HG03064 (cell line): ENCODE measurements around the gene FGR.

Experiments used
- ATAC-seq: cut with Tn5 transposase; IDR thresholded peaks from one replicate; pipeline ENCODE4 v1.9.1; 2021; ENCODE audit warnings: low read depth; ENCODE audit not compliant: unreplicated experiment

Gene FGR

DNA sequence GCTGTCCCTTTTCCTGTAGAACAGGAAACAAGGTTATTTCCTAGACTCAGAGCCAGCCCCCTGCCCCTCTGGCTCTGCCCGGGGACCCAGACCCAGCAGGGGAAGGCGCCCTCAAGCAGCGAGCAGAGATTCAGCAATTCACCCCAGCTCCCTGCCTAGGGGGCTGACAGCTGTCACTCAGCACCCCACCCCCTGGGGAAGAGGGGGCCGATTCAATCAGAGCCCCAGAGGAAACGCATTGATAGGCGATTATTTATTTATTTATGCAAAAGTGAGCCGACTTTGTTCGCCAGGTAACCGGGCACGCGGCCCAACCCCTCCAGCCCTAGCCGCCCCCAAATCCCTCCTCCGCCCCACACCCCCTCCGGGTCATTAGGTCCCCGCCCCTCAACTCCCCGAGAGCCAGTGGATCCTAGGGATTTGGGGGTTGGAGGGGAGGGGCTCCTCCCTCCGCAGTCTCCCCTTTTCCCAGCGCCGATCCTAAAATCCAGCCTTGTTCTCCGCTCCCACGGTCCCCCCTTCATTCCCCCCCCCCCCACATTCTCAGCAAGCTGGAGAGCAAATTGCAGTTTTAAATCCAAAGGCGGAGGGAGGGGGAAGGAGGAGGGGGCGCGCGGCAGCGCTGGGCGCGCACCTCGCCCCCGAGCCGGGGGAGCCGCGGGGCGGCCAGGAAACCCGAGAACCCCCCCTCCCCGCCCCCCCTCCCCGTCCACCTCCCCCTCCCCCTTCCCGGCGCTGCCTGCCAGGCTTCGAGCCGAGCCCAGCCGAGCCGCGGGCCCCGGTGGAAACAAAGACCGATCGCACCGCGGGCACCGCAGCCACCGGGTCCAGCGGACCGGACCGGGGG is 32.3 kb downstream of the FGR start:
- ATAC-seq, result no peak

DNA sequence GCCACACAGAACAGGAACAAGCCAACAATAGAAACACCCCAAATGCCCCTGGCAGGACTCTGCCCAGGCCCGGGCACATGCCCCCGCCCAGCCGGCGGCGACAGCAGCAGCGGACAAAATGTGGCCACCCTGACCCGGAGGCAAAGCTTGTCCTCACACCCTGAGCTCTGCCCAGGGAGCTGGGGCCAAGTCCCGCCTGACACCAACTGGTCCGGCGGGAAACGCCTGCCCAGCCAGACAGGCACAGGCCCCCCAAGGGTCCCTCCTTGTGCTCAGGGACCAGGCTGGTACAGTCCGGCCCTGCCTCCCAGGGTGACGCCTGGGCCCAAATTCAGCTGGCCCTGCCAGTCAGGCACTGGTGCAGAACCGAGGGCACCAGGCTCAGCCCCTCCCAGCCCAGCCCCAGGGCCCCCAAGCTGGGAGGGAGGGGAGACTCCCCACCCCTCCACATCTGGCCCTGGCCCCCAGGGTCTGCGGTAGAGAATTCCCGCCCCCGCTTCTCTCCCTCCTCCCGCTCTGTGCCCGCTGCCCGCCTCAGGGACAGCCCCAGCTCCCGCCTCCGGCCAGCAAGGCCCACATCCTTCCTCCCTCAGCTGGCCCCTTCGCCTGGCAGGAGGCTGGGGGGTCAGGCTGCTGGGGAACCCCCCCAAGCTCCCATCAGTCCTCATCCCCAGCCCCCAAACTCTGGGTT is 33.1 kb downstream of the FGR start:
- no peak for ATAC-seq

DNA sequence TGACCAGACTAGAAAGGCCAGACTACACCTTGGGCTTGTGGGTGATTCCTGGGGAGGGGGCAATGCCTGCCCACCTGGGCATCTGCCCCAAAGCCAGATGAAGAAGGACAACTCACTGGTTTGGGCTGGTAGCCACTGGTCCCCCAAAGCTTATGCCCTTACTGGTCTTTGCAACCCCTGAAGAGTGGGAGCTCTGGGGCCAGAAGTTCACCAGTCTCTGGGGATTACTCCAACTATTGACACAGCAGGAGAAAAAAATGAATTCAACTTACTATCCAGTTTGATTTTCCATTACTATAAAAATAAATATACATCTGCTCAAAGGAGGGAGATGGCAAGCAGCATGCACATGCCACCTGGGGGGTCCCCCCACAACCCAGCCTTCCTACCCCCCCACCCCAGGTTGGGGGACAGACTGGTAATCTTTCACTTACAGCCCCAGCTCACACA is 33.6 kb downstream of the FGR start:
- ATAC-seq, result no peak

DNA sequence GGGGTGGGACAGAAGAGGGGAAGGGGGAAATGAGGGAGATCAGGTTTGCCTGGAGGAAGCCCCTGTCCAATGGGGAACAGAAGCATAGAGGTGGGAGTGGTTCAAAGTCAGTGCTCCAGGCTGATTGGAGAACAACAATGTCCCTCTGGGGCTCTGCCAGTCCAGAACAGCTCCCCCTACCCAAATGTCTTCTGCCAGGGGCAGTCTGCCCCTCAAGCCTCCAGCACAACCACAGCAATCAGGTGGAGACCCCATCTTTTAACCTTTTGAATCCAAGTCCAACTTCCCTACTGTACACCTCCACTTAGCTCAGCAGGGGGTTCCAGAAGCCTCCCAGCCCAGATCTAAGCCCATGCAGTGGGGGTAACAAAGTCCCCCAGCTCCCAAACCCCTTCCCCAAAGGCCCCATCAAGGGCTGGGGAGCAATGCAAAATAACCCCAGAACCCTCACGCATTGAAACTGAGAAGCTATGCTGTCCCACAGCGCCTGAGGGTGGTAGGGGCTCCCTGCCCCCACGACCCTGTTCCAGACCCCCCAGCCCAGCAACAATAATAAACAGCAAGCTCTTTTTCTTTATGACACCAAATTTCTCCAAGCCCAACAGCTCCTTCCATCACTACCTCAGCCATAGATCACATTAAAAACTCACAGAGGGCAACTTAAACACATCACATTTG is 34.3 kb downstream of the FGR start:
- no peak for ATAC-seq

DNA sequence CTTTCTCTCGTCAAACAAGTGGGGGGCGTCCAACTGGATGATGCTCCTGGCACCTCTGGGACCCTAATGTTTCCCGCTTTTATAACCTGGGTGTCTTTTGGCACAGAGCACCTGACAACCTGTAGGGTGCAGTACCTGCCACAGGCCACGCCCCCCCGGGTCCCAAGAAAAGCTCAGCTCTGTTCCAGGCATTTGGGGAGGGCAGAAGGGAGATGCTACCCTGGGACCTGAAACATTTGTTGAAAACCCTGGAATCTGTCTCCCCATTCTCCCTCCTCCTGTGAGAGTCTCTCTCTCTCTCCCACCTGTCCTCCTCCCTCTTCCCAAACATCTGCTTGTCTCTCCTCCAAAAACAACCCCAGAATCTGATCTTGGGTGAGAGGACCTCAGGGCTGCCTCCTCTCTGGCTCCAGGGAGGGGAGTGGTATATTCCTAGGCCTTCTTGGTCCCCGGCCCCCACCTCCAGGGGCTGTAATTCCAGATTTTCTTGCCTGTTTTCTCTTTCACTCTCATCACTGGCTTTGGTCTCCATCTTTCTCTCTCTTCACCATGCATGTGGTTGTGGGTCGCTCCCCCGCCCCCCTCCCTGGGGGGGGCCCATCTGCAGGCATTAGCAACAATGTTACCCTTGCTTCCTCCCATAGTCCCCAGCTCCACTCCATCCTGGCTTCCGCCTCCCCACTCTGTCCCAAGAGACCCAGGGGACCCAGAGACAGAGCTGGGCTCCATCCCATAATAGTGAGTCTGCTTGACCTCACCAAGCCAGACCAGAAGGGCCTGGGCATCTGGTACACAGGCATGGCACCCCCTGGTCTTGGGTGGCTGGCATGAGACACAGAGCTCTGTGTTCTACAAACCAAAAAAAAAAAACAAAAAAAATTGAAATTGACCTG is 35.1 kb downstream of the FGR start:
- no peak for ATAC-seq

DNA sequence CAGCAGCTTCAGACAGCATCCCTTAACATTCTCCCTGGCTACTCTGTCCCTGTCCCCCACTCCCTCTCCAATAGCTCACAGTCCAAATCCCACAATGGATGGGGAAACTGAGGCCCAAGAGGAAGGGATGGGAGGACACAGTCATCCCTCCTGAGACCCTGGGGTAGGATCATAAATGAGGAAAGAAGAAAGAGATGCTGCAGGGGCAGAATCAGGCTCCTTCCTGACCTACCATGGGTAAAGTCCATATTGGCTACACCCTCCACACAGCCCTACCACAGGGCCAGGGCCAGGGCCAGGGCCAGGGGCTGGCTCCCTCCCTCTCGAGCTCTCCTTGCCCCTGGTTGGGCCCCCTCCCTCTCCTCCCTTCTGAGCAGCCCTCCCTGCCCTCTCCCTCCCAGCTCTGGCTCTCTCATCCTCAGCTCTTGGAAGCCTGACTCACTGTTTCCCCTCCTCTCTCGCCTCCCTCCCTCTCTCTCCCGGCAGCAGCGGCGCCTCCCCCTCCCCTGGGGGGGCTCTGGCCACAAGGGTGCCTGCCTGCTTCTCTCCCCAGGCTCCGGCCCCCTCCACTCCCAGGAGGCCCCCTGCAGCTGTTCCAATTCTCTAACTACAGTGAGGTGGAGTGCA is 36.0 kb downstream of the FGR start:
- ATAC-seq, result no peak

DNA sequence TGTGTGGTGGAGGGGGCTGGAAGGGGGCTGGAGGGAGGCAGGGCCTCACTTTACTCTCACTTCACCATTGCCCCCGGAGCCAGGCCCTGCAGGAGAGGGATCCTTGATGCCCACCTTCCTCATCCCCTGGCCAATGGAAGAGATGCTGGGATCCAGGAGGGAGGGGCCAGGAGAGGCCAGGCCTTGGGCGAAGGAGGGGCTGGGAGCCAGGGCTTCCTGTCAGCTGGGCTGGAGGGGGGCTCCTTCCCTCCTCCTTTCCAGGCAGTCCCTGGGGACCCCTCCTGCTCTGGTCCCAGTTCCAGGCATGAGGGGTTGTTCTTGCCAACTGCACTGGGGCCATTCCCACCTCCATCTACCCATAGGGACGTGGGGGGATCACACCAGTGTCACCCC is 36.7 kb downstream of the FGR start:
- ATAC-seq, result no peak

DNA sequence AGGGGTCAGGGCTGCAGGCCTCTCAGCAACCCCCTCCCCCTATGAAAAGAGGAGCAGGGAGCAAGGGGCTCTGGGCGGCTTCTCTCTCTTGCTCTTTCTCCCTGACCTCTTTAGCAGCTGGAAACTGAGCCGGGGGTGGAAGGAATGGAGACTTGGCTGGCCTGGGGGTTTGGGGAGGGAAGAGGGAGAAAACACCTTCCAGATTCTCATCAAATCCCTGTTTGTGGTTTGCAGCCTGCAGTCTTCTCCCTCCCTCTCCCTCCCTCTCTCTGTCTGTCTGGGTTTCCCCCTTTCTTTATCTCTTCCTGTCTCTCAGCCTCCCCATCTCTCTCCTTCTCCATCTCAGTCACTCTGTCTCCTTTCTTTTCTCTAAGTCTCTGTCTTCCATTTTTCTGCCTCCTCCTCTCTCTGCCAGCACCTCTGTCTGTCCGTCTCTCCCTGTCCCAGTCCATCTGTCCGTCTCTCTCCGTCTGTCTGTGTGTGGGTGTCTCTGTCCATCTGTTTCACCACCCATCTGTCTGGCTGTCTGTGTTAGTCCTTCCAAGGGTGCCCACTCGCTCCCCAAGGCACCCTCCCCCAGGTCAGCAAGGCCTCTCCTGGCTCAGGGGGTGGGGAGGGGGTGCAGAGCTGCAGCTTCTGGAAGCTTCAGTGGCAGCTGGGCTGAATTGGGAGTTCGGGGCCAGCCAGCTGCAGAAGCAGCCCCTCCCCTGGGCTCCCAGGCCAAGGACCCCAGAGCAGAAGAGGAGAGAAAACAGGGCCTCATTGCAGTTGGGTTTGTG is 37.3 kb downstream of the FGR start:
- no peak for ATAC-seq

DNA sequence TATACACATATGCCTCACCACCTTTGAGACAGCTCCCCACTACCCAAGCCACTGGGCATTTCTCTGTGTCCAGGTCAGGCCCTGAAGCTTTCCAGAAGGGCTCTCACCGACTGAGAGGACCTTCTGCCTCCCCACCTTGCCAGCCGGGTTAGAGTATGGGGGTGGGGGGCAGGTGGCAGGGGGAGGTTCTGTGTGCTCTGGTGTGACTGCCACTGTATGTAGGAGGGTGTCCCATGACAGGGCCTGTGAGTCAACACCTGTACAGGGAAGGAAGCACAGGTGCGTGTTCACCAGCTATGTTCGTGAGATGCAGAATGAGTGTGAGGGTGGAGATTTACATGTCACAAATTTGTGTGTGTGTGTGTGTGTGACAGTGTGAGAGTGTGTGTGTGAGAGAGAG is 38.0 kb downstream of the FGR start:
- ATAC-seq, result no peak

DNA sequence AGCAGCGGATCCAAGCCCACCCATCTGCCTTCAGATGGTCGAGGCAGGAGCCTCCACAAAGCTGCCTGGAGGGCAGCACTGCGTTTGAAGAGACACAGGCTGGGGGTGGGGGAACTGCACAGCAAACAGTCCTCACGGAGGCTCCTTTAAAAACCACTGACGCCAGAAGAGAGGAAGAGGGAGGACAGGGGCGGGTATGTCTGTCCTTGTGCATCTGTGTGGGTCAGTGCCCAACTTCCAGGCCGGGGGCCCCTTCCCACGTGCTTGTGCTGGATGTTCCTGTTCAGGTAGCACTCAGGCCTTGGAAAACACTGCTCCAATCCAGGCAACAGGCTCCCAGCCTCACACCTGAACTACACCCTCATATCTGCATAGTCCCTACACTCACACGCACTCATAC is 38.7 kb downstream of the FGR start:
- no peak for ATAC-seq

DNA sequence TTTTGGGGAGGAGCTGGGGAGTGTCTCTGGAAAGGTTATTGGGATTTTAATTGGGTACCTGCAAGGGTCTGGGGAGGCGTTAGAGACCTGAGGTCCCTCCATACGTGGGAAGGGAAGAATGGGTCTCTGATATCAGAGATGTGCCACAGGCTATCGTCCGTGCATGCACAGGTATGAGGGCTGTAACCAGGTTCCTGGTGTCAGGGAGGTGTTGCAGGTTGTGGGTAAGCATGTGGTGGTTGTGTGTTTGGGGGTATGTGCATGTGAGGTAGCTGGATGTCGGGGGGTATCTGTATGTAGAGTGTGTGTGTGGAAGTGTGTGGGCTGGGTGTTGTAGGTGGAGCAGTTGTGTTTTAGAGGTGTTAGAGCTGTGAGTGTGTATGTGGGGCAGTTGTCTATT is 39.4 kb downstream of the FGR start:
- no peak for ATAC-seq

DNA sequence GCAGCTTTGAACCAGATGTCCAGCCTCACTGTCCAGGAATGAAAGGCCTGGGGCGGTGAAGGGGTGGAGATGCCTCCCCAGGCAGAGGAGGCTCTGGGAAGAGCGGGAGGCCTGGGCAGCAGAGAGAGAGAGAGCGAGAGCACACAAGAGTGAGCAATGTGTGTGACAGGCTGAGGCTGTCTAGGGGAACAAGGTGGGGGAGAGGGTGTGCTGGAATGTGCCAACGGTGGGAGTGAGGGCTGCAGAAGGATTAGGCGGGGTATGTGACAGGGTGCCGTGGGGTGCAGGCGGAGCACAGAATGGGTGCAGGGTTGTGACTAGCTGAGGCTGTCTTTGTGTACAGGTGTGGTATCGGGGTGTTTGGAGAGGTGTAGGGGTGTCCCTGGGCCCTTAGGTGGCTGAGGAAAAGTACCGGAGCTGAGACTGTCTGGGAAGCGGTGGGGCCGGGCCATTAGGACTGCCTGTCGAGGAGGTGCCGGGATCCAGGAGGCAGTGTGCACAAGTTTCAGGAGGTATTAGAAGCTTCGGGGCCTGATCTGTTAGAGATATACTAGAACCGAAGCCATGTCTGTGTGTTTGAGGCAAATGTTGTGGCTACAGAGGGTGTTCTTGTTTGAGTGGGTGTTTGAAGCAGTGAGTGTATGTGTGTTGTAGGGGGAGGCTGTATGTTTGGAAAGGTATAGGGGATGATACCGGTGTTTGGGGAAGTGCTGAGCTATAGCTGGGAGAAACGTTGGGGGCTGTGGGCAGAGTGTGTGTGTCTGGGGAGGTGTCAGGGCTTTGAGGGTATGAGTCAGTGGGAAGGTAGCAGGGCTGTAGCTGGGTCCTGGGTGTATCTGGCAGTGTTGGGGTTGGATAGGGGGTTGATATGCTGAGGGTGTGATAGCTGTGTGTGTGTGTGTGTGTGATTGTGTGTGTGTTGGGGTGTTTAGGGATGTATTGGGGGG is 40.1 kb downstream of the FGR start:
- no peak for ATAC-seq

DNA sequence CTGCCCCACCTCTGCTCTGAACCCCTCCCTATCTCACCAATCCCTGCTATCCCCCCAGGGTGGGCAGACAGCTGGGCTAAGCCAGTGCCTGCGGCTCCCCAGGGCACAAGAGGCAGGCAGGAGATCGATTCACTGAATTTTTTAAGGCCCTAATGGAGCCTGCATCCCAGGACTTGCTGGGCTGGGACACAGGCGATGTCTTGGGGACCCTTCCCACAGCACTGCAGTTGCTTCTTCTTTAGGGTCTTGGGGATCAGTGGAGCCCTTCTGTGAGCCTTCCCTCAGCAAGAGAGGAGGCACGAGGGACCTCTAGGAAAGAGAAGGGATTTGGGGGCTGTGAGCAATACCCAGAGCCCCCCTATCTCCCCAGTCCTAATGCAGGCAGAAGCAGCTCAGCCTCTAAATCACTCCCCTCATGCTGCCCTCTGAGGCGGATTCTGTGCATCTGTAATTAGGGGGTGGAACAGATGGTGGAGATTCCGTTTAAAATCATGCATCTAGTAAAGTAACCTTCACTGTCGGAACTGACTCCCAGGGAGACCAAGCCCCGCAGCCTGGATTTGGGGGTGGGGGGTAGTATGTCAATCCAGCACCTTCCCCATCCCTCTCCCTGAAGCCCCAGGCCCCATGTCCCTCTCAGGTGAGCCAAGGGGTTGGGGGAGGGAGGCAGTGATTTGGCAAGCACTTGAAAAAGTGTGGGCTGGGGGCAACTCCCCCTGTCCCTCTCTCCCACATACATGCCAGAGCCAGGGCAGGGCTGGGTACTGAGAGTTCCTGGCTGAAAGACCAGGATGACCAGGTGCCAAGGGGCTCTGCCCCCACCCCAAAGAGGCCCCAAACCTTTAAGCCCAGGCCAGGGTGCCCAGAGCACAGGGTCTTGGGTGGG is 41.1 kb downstream of the FGR start:
- no peak for ATAC-seq

DNA sequence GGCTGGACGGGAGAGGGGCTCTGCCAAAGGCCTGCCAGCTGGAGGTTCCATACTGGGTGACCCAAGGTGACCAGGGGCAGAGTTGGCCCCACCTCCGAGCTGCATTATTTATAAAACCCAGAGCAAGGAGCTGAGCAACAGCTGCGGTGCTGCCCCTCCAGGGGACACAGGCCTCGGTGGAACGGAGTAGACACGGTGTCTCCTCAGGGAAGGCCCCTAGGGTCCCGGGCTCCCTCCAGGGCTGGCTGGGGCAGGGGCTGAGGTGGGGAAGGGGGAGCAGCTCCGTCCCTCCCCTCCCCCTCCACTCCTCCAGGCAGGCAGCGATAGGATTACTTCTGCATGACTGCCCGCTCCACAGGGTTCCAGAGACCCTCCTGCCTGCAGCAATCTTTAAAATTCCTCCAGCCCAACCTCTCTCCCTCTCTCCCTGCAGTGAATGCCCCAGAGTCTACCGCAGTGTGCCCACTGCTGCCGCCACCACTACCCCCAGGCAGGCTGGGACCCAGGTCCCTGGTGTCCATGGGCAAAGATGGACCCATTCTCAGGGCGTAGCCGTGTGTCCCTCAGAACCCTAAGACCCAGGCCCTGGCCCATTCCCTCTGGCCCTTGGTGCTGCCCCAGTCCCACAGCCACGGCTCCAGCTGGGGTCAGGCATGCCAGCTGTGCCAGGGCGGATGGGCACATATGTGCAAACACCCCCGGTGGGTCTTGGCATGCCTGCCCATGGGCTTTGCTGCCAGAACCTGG is 41.9 kb downstream of the FGR start:
- no peak for ATAC-seq

DNA sequence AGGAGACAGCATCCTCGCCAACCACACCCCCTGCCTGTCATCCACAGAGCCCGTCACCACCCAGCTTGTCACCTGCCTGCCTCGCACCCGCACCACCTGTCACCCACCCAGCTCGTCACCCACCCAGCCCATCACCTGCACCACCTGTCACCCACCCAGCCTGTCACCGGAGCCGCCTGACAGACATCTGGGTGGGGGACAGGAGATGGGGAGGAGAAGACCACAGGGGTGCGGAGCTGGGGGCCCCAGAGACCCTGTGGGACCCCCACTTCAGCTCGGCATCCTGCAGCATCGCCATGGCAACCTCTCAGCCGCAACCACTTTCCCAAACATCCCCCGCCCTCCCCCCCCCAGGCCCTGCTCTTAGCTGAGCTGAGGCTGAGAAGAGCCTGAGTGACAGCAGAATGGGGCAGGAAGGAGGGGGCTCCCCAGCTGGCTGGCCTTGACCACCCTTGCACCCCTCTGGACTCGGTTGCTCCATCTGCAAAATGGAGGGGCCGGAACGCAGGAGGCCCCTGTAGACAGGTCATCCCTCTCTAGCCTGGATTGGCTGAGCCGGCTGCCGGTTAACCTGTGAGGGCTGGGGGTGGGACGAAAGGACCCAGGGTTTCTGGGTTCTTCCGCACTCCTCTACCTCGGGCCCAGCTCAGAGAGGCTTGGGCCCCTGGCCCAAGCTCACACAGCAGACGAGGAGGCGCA is 42.6 kb downstream of the FGR start:
- no peak for ATAC-seq

DNA sequence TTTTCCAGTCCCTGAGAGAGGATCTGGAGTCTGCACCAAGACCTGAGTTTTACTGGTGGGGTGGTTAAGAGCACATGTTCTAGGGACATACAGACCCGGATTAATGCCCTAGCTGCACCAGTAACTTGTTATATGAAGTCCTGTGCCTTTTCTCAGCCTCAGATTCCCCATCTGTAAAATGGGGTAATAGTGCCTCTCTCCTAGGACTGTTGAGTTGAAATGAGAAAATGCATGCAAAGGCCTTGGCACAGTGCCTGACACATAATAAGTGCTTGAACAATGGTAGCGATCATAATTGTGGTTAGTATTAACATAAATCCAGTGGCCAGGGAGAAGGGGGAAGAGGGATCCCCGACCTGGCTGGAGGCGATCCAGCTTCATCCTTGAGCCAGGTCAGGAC is 43.4 kb downstream of the FGR start:
- no peak for ATAC-seq
